BLaER1 (cell line): ENCODE results near the gene LILRA2.

ENCODE experiments used
- H3K27ac ChIP-seq: shearing (Covaris generic); formaldehyde crosslinking; 2 replicates; pipeline ENCODE4 v1.8.1; 2022
- H3K27me3 ChIP-seq: shearing (Covaris generic); formaldehyde crosslinking; 2 replicates; pipeline ENCODE4 v1.8.1; 2022
- H3K36me3 ChIP-seq: shearing (Covaris generic); formaldehyde crosslinking; 2 replicates; pipeline ENCODE4 v1.8.1; 2022
- H3K4me1 ChIP-seq: shearing (Covaris generic); formaldehyde crosslinking; 2 replicates; pipeline ENCODE4 v1.8.1; 2022
- H3K4me2 ChIP-seq: shearing (Covaris generic); formaldehyde crosslinking; 2 replicates; pipeline ENCODE4 v1.8.1; 2022
- H3K4me3 ChIP-seq: shearing (Covaris generic); formaldehyde crosslinking; 2 replicates; pipeline ENCODE4 v1.8.1; 2022
- H3K9ac ChIP-seq: shearing (Covaris generic); formaldehyde crosslinking; 2 replicates; pipeline ENCODE4 v1.8.1; 2022
- H3K9me3 ChIP-seq: shearing (Covaris generic); formaldehyde crosslinking; 2 replicates; pipeline ENCODE4 v1.8.1; 2022
- H4K20me1 ChIP-seq: shearing (Covaris generic); formaldehyde crosslinking; 2 replicates; pipeline ENCODE4 v1.8.1; 2022
- Cebpa-rat ChIP-seq: shearing (Covaris generic); IDR thresholded peaks from 2 replicates; pipeline ENCODE4 v1.8.1; 2022

Gene LILRA2

DNA sequence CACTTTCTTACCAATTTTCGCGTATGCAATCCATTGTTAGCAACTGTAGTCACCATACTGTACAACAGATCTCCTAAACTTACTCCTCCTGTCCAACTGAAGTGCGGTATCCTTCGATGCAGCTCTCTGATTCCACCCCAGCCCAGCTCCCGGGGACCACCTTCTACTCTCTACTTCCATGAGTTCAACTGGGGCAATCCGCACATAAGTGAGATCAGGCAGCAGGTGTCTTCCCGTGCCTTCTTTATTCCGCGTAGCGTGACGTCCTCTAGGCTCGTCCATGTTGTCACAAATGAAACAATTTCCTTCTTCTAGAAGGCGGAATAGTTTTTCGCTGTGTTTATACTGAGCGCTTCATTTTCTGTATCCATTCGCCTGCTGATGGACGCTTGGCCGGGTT is 65.1 kb downstream of the LILRA2 start:
- Histone ChIP-seq H3K36me3 (no peaks in the 10 kb centered on the region), H3K27ac (no peak overlapping the region), H3K4me2 (no peak overlapping the region), H3K4me1 (peaks cover 31% of the 10 kb centered on the region), H3K9me3 (no peaks in the 10 kb centered on the region), H3K27me3 (no peaks in the 10 kb centered on the region), H3K4me3 (no peak overlapping the region), H4K20me1 (no peaks in the 10 kb centered on the region), H3K9ac (no peak overlapping the region)
- TF ChIP-seq Cebpa-rat: no peak
